ENCODE results near the gene STRN.

Gene STRN

DNA sequence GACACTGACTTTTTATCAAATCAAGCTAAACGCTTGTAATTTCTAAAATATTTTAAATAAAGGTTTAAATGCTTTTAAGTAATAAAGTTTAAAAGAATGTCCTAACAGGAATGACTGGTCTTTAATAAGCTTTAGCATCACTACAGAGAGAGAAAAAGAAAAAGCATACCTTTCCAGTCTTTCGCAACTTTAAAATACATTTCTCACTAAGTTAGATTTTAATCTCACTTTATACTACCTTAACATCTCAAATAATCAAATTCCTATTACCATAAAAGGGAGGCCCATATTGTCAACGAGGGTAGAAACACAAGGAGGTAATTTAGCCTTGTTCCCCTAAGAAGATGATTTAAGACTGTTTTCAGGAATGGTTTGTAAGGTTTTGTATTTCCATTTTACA lies 80.7 kb downstream of the STRN start:
- Histone ChIP-seq H3K4me3 (ENCODE audit: low read depth in 1 of 2, low read length in 2 of 2) (no peak overlapping the region), H3K4me1 (ENCODE audit: control insufficient read depth in 1 of 2, insufficient read depth in 2 of 2, low read length in 2 of 2) (peaks cover 0 to 5% of the 10 kb centered on the region in 2 donors), H3K36me3 (ENCODE audit: control insufficient read depth in 1 of 2, insufficient read depth in 2 of 2, low read length in 2 of 2) (peaks cover 7 to 10% of the 10 kb centered on the region in 2 donors), H3K27me3 (ENCODE audit: control insufficient read depth in 1 of 2, insufficient read depth in 2 of 2, low read length in 2 of 2) (no peaks in the 10 kb centered on the region), H3K9ac (ENCODE audit: low read depth in 1 of 2, low read length in 2 of 2) (no peak overlapping the region), H3K27ac (ENCODE audit: low read depth, low read length) (no peak overlapping the region), H3K9me3 (ENCODE audit: control insufficient read depth in 1 of 2, low read length in 2 of 2) (no peaks in the 10 kb centered on the region)

DNA sequence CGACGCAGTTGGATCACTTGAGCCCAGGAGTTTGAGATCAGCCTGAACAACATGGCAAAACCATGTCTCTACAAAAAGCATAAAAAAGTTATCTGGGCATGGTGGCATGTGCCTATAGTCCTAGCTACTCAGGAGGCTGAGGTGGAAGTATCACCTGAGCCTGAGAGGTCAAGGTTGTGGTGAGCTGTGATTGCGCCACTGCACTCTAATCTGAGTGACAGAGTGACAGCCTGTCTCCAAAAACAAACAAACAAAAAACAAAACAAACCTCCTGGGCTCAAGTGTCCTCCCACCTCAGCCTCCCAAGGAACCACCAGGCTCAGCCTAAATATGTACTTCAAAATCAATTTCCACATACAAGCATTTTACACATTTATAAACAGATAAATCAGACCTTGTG lies 83.8 kb downstream of the STRN start:
- no peaks in the 10 kb centered on the region for H3K4me1 ChIP-seq (ENCODE audit: control insufficient read depth in 1 of 2, insufficient read depth in 2 of 2, low read length in 2 of 2)
- H3K9me3 ChIP-seq (ENCODE audit: control insufficient read depth in 1 of 2, low read length in 2 of 2), result no peaks in the 10 kb centered on the region
- no peak overlapping the region for H3K9ac ChIP-seq (ENCODE audit: low read depth in 1 of 2, low read length in 2 of 2)
- H3K4me3 ChIP-seq (ENCODE audit: low read depth in 1 of 2, low read length in 2 of 2), result no peak overlapping the region
- H3K36me3 ChIP-seq (ENCODE audit: control insufficient read depth in 1 of 2, insufficient read depth in 2 of 2, low read length in 2 of 2), result peaks cover 7 to 8% of the 10 kb centered on the region in 2 donors
- no peak overlapping the region for H3K27ac ChIP-seq (ENCODE audit: low read depth, low read length)
- no peaks in the 10 kb centered on the region for H3K27me3 ChIP-seq (ENCODE audit: control insufficient read depth in 1 of 2, insufficient read depth in 2 of 2, low read length in 2 of 2)

DNA sequence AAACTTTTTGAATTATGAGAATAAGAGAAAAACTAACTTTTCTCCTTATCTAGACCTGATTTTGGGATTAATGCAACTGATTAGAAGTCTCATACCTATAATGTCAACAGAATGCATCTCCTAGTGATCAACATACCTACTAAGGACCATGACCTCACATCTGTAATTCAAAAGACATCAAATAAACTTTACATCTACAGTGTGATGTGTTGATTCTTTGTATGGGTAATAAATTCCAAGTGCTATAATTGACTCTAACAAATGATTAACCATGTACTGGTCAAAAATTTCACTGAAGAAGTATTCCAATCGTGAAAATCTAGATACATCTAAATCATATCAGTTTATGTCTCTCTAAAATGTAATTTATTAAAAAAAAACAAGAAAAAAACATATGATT lies 84.5 kb downstream of the STRN start:
- Histone ChIP-seq H3K36me3 (ENCODE audit: control insufficient read depth in 1 of 2, insufficient read depth in 2 of 2, low read length in 2 of 2) (peaks cover 9 to 14% of the 10 kb centered on the region in 2 donors), H3K27ac (ENCODE audit: low read depth, low read length) (no peak overlapping the region), H3K9ac (ENCODE audit: low read depth in 1 of 2, low read length in 2 of 2) (no peak overlapping the region), H3K9me3 (ENCODE audit: control insufficient read depth in 1 of 2, low read length in 2 of 2) (no peaks in the 10 kb centered on the region), H3K4me3 (ENCODE audit: low read depth in 1 of 2, low read length in 2 of 2) (no peak overlapping the region), H3K27me3 (ENCODE audit: control insufficient read depth in 1 of 2, insufficient read depth in 2 of 2, low read length in 2 of 2) (no peaks in the 10 kb centered on the region), H3K4me1 (ENCODE audit: control insufficient read depth in 1 of 2, insufficient read depth in 2 of 2, low read length in 2 of 2) (no peaks in the 10 kb centered on the region)

DNA sequence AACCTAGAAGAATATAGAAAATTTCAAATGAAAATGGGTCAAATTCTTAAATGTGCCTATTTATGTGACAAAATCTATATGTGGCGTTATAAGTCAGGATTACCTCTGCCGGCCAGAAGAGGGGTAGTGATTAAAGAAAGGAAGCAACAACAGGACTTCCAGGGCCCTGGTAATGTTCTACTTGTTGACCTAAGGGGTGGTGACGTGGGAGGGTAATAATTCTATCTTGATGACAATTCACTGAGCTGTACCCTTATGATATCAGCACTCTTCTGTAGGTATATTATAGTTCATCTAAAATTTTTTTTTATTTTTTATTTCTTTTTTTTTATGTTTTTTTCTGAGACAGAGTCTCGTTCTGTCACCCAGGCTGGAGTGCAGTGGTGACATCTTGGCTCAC lies 87.9 kb downstream of the STRN start:
- no peak overlapping the region for H3K9ac ChIP-seq (ENCODE audit: low read depth in 1 of 2, low read length in 2 of 2)
- no peak overlapping the region for H3K4me3 ChIP-seq (ENCODE audit: low read depth in 1 of 2, low read length in 2 of 2)
- no peaks in the 10 kb centered on the region for H3K27me3 ChIP-seq (ENCODE audit: control insufficient read depth in 1 of 2, insufficient read depth in 2 of 2, low read length in 2 of 2)
- H3K27ac ChIP-seq (ENCODE audit: low read depth, low read length), result no peak overlapping the region
- peaks cover 5 to 31% of the 10 kb centered on the region in 2 donors for H3K36me3 ChIP-seq (ENCODE audit: control insufficient read depth in 1 of 2, insufficient read depth in 2 of 2, low read length in 2 of 2)
- H3K9me3 ChIP-seq (ENCODE audit: control insufficient read depth in 1 of 2, low read length in 2 of 2), result no peaks in the 10 kb centered on the region
- no peaks in the 10 kb centered on the region for H3K4me1 ChIP-seq (ENCODE audit: control insufficient read depth in 1 of 2, insufficient read depth in 2 of 2, low read length in 2 of 2)

DNA sequence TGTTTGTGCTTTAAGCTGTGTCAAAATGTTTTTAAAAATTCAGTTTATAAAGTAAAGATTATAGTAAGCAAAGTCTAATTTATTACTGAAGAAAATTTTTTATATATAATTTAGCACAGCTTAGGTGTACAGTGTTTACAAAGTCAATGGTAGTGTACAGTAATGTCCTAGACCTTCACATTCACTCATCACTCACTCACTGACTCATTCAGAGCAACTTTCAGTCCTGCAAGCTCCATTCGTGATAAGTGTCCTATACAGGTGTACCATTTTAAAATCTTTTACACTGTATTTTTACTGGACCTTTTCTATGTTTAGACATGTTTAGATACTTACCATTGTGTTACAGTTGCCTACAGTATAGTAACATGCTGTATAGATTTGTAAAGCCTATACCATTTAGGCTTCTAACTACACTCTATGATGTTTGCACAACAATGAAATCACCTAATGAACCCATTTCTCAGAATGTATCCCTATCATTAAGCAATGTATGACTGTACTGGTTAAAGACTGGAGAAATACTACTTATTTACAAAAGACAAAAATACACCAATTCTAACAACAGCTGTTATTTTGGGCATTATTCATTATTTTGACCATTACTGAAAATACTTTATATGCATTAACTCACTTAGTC lies 95.1 kb downstream of the STRN start:
- Histone ChIP-seq H3K27me3 (ENCODE audit: control insufficient read depth in 1 of 2, insufficient read depth in 2 of 2, low read length in 2 of 2) (no peaks in the 10 kb centered on the region), H3K9ac (ENCODE audit: low read depth in 1 of 2, low read length in 2 of 2) (no peak overlapping the region), H3K36me3 (ENCODE audit: control insufficient read depth in 1 of 2, insufficient read depth in 2 of 2, low read length in 2 of 2) (peaks cover 16 to 33% of the 10 kb centered on the region in 2 donors), H3K27ac (ENCODE audit: low read depth, low read length) (no peak overlapping the region), H3K9me3 (ENCODE audit: control insufficient read depth in 1 of 2, low read length in 2 of 2) (no peaks in the 10 kb centered on the region), H3K4me3 (ENCODE audit: low read depth in 1 of 2, low read length in 2 of 2) (no peak overlapping the region), H3K4me1 (ENCODE audit: control insufficient read depth in 1 of 2, insufficient read depth in 2 of 2, low read length in 2 of 2) (no peaks in the 10 kb centered on the region)

DNA sequence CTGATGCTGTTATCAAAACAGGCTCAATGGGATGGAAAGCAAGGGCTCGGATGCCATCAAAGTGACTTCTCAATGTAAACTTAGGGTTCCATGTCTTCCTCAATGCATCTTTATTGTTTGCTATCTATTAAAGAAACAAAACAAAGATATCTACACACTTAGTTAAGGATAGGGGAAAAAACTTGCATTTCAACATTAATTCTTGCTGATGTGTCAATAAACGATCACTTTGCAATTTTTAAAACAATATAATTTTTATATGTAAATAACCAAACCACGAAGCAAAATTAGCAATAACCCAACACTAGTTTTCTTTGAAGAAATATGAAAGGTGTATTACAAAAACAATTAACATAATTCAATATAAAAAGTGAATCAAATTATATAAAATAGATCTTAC lies 96.7 kb downstream of the STRN start:
- H3K4me3 ChIP-seq (ENCODE audit: low read depth in 1 of 2, low read length in 2 of 2), result no peak overlapping the region
- H3K27me3 ChIP-seq (ENCODE audit: control insufficient read depth in 1 of 2, insufficient read depth in 2 of 2, low read length in 2 of 2), result no peaks in the 10 kb centered on the region
- no peak overlapping the region for H3K9ac ChIP-seq (ENCODE audit: low read depth in 1 of 2, low read length in 2 of 2)
- H3K9me3 ChIP-seq (ENCODE audit: control insufficient read depth in 1 of 2, low read length in 2 of 2), result no peaks in the 10 kb centered on the region
- peaks cover 16 to 21% of the 10 kb centered on the region in 2 donors for H3K36me3 ChIP-seq (ENCODE audit: control insufficient read depth in 1 of 2, insufficient read depth in 2 of 2, low read length in 2 of 2)
- H3K27ac ChIP-seq (ENCODE audit: low read depth, low read length), result no peak overlapping the region
- no peaks in the 10 kb centered on the region for H3K4me1 ChIP-seq (ENCODE audit: control insufficient read depth in 1 of 2, insufficient read depth in 2 of 2, low read length in 2 of 2)

DNA sequence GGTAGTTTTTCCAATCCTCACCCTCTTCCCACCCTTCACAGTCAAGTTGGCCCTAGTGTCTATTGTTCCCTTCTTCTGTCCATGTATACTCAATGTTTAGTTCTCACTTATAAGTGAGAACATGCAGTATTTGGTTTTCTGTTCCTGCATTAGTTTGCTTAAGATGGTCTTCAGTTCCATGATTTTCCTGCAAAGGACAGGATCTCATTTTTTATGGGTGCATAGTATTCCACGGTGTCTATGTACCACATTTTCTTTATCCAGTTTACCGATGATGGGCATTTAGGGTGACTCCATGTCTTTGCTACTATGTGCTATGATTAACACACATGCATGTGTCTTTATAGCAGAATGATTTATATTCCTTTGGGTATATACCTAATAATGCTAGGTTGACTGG lies 104.4 kb downstream of the STRN start:
- Histone ChIP-seq H3K9ac (ENCODE audit: low read depth in 1 of 2, low read length in 2 of 2) (no peak overlapping the region), H3K4me1 (ENCODE audit: control insufficient read depth in 1 of 2, insufficient read depth in 2 of 2, low read length in 2 of 2) (peaks cover 11 to 15% of the 10 kb centered on the region in 2 donors), H3K27ac (ENCODE audit: low read depth, low read length) (no peak overlapping the region), H3K27me3 (ENCODE audit: control insufficient read depth in 1 of 2, insufficient read depth in 2 of 2, low read length in 2 of 2) (no peaks in the 10 kb centered on the region), H3K36me3 (ENCODE audit: control insufficient read depth in 1 of 2, insufficient read depth in 2 of 2, low read length in 2 of 2) (peaks cover 3 to 5% of the 10 kb centered on the region in 2 donors), H3K9me3 (ENCODE audit: control insufficient read depth in 1 of 2, low read length in 2 of 2) (no peaks in the 10 kb centered on the region), H3K4me3 (ENCODE audit: low read depth in 1 of 2, low read length in 2 of 2) (no peak overlapping the region)

DNA sequence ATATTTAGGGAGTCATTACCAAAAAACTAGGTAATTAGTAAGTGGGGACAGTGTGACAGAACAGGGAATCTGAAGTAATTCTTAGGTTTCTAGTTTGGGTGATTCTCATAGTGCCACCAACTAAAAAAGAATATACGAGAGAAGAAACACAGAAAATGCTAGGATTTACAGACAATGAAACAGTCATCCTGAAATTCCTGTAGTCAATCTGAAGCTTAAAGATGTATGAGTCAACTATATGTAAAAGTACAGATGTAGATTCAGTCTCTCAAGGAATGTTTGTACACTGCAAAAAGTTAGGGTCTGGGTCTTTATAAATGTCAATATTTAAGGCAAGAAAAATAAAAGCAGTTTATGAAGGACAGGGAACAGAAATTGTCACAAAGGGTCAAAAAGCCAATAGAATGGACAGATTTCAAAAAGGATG lies 107.0 kb downstream of the STRN start:
- no peak overlapping the region for H3K9ac ChIP-seq (ENCODE audit: low read depth in 1 of 2, low read length in 2 of 2)
- H3K4me3 ChIP-seq (ENCODE audit: low read depth in 1 of 2, low read length in 2 of 2), result peak overlapping the region in 1 of 2 donors; percentile 28
- H3K36me3 ChIP-seq (ENCODE audit: control insufficient read depth in 1 of 2, insufficient read depth in 2 of 2, low read length in 2 of 2), result peaks cover 2 to 16% of the 10 kb centered on the region in 2 donors
- H3K27me3 ChIP-seq (ENCODE audit: control insufficient read depth in 1 of 2, insufficient read depth in 2 of 2, low read length in 2 of 2), result no peaks in the 10 kb centered on the region
- peaks cover 11 to 15% of the 10 kb centered on the region in 2 donors for H3K4me1 ChIP-seq (ENCODE audit: control insufficient read depth in 1 of 2, insufficient read depth in 2 of 2, low read length in 2 of 2)
- H3K27ac ChIP-seq (ENCODE audit: low read depth, low read length), result no peak overlapping the region
- no peaks in the 10 kb centered on the region for H3K9me3 ChIP-seq (ENCODE audit: control insufficient read depth in 1 of 2, low read length in 2 of 2)

DNA sequence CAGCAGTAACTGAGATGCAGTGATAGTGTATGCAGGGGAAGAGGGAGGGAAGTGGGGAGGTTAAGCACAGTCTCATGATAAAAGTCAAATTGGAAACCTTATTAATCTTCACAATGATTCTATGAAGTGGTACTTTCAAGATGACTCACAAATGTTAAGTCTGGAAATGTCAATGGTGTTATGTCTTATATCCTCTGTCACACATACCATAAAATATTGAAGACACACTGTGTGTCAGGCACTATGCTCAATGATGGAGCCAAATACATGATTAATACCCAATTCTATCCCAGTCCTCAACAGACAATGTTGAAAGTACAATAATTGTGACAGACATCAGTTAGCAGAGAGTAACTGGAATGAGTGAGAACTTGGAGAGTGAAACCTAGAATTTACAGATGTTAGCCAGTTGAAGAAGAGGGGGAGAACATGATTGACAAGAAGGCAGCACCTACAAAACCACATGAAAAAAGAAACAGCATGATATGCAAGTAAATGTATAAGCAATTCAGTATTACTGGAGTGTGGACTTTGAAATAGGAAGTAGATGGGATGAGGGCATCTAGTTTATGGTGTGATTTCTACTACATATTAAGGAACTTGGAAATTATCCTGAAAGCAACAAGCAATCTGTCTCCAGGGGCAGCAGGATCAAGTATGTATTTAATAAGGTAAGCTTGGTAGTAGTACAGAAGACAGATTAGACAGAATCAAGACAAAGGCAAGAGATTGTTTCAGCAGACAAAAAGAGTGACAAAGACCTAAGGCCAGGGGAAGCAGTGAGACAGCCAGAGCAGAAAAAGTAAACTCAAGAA lies 107.6 kb downstream of the STRN start:
- Histone ChIP-seq H3K9me3 (ENCODE audit: control insufficient read depth in 1 of 2, low read length in 2 of 2) (no peaks in the 10 kb centered on the region), H3K4me1 (ENCODE audit: control insufficient read depth in 1 of 2, insufficient read depth in 2 of 2, low read length in 2 of 2) (peaks cover 11 to 15% of the 10 kb centered on the region in 2 donors), H3K9ac (ENCODE audit: low read depth in 1 of 2, low read length in 2 of 2) (no peak overlapping the region), H3K27me3 (ENCODE audit: control insufficient read depth in 1 of 2, insufficient read depth in 2 of 2, low read length in 2 of 2) (no peaks in the 10 kb centered on the region), H3K27ac (ENCODE audit: low read depth, low read length) (no peak overlapping the region), H3K36me3 (ENCODE audit: control insufficient read depth in 1 of 2, insufficient read depth in 2 of 2, low read length in 2 of 2) (peaks cover 2 to 18% of the 10 kb centered on the region in 2 donors), H3K4me3 (ENCODE audit: low read depth in 1 of 2, low read length in 2 of 2) (peak overlapping the region in 1 of 2 donors; percentile 28)

DNA sequence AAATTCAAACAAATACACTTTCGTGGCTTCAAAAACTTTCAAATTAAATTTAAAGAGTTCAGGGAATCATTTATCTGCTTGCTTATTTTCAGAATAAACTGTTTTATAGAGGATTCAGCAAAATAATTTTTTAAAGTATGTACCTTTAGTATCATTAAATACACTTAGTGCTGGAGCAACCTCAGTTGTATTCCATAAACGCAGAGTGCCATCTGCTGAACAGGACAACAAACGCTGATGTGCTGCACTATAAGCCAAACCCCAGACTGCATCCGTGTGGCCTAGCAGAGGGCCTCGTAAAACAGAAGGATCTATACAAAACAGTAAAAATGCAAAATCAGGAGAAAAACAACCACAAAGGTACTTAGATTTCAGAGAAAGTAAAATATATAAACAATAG lies 108.6 kb downstream of the STRN start:
- Histone ChIP-seq H3K27ac (ENCODE audit: low read depth, low read length) (no peak overlapping the region), H3K9ac (ENCODE audit: low read depth in 1 of 2, low read length in 2 of 2) (no peak overlapping the region), H3K27me3 (ENCODE audit: control insufficient read depth in 1 of 2, insufficient read depth in 2 of 2, low read length in 2 of 2) (no peaks in the 10 kb centered on the region), H3K4me1 (ENCODE audit: control insufficient read depth in 1 of 2, insufficient read depth in 2 of 2, low read length in 2 of 2) (peaks cover 11 to 15% of the 10 kb centered on the region in 2 donors), H3K9me3 (ENCODE audit: control insufficient read depth in 1 of 2, low read length in 2 of 2) (no peaks in the 10 kb centered on the region), H3K36me3 (ENCODE audit: control insufficient read depth in 1 of 2, insufficient read depth in 2 of 2, low read length in 2 of 2) (peaks cover 2 to 22% of the 10 kb centered on the region in 2 donors), H3K4me3 (ENCODE audit: low read depth in 1 of 2, low read length in 2 of 2) (no peak overlapping the region)

Data from duodenal mucosa (tissue), 2 donors.